NOMO-1 treated with dmso at 0.1 percent for 144 hours (cell line): ENCODE data around the gene ARHGAP8.
"Not testable (repeated sequence)": the region's sequence is repeated elsewhere in the genome, so short reads cannot be mapped to it uniquely, and the experiment has no call there.

Experiments used
- DNase-seq: peaks from one replicate; lab custom pipeline; 2025; ENCODE audit not compliant: unreplicated experiment; lab: John Stamatoyannopoulos, UW

ARHGAP8 gene

DNA sequence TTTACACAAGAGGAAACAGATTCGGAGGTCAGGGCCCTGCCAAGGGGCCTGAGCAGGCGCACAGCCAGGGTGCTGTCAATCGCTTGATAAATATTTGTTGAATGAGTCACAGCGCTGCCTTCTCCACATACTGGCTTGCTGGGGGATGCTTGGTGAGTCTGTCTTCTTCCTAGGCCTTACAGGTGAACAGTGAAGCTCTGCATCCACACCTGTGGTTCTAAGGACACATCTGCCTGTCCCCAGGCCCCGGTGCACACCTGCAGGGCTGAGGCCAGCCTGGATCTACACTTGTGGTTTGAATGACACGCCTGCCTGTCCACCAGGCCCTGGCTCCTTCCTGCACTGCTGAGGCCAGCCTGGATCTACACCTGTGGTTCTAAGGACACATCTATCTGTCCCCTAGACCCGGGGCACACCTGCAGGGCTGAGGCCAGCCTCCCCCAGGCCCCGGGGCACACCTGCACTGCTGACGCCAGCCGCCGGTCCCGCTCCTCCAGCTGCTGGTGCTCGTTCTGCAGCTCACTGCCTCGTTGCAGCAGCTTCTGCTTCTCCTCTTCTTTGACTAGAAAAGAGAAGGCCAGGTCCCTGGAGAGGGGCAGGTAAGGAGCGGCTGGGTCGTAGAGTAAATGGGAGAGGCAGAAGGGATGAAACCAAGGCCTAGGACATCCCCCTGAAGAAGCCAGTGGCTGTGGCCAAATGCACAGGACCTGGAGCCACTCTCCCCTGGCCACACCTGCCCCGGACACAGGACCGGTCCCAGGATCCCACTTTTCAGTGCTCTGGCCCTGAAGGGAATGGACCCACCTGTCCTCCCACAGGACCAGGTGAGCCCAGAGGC, 132.8 kb downstream of the ARHGAP8 start:
- DNase-seq = no peak

DNA sequence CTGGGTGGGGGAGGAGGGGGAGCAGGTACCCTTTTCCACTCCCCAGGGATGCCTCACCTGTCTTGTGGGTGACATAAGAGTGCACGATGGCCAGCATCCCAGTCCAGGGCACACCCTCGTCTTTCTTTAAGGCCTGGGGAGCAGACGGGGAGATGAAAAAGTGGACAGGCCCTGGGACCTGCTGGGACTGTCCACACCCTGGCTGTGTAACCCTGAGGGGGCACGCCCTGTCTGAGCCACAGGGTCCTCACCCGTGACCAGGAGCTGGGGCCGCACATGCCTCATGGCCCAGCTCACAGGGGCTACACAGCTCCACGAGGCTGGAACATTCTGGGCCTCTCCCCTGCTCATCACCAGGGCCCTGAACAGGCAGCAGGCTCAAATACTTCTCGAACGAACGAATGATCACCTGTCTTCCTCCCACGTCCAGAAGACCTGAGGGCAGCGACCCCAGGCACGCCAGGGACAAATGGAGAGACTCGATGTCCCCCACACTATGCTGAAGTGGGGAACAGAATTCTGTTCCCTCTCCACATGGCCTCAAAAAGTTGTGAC, 133.5 kb downstream of the ARHGAP8 start:
- DNase-seq = no peak

DNA sequence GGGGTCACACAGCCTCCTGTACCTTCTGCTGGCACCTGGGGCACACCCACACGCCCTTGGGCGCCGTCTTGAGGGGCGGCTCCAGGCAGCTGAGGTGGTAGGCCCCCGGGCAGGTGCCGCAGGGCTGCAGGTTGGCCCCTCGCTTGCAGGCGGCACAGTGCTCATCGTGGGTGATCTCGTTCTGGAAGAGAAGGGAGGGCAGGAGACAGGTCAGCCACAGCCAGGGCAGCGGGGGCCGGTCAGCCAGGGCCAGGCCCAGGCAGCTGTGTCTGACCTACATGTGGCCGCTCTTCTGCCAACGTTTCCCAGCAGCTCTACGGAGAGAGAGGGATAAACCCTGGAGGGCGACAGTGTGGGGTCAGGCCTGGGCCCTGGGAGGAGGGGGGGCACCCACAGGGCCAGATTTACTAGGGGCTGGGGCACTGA, 135.6 kb downstream of the ARHGAP8 start:
- DNase-seq = no peak

DNA sequence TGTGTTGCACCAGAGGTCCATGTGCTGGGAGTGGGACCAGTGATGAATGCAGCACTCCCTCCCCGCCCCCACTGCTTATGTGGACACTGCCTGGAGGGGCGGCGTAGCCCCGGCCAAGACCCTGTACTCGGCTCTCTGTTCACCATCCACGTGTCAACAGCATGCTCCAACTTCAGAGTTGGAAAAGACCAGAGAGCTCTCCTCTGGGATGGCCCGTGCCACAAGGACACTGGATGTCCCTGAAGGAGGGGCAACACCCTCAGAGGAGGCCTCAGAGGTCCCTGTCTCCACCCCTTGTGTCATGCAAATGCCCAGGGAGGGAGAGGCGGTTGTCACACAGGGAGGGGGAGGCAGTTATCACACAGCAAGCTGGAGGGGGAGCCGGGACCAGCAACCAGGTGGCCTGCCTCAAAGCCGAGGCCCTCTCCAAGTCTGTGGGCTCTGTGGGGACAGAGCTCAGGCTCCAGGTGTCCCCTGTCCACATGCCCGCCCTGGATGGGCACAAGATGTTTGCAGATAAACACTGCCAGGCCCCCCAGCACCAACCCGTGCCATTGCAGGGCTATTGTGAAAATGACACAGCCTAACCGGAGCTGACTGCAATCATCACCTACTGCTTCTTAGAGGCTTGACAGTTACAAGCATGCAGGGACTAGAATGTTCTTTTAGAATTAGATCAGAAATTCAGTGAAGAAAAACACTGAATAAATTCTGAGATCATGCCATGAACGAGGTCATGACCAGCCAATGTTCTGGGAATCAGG, 136.3 kb downstream of the ARHGAP8 start:
- no peak for DNase-seq

DNA sequence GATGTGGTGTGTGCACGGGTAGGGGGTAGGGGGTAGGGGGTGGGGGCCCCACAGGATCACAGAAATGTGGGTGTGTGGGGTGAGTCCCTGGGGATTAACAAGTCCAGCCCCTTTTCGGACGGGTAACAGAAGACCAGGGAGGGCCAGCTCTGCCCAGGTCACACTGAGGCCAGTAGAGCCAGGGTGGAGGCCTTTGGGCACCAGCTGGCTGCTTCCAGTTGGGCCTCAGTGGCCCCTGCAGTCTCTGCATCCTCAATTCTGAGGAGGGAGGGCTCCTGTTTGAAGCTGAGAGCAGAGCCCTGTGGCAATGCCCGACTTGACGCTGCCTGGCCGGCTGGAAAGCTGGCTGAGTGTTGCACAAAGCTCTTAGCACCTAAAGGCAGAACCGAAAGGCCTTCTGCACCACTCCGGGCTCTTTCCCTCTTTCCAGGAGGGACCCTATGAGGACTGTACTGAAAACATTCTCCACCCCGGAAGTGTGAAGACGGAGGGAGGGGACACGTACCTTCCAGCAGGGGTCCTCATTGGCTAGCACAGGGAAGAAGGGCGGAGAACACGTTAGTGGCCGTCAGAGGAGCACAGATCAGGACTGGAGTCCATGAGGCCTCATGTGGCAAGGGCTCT, 137.0 kb downstream of the ARHGAP8 start:
- DNase-seq = no peak

DNA sequence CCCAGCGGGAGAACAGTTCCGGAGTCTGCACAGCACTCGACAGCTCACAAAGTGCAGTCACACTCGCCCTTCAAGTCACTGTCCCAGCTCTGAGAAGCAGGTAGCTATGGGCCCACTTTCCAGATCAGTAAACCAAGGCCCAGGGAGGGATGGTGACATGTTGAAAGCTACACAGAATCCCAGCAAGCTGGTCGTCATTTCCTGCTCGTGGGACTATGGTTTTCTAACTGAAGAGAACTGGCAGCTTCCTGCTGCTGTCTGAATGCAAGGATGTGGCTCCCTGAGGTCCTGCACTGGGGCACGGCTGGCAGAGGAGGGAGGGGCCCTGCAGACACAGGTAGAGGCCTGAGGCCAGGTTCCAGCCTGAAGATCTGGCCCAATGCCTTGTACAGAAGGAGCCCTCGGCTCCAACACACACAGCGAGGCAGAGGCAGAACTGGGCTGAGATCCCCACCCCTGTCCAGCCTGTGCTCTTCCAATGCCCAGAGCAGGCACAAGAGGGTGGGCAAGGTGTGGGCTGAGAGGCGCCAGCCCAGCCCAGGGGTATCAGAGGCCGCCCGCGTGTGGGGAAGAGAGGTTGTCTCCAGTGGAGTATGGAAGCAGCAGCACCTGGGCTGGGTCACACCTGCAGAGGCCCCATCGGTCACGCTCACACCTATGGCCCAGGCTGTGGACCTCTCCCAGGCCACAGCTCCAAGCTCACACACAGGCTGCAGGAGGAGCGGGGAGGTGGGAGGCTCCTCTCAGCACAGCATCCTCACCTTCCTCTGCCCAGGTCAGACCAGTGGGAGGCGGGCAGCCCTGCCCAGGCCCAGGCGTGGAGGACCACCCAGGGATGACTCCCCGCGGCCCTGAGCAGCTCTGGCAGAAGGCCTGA, 138.3 kb downstream of the ARHGAP8 start:
- no peak for DNase-seq

DNA sequence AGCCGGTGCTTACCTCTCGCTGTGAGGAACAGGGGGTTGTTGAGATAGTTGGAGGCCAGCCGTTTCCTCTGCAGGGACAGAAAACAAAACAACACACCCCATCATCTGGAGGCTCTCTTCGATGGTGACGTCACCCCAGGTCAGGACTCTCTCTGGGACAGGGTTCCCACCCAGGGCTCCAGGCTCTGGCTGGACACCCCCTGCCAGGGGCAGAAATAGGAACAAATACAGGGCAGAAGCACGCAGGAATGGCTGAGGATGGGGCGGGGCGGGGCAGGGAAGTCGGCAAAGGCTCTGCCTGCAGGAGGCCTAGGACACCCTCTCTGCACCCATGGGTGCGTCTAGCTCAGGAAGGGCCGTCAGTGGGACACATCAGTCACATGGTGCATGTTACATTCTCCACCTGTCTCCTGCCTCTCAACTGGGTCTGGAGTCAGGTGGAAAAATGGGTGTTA, 138.9 kb downstream of the ARHGAP8 start:
- DNase-seq = no peak

DNA sequence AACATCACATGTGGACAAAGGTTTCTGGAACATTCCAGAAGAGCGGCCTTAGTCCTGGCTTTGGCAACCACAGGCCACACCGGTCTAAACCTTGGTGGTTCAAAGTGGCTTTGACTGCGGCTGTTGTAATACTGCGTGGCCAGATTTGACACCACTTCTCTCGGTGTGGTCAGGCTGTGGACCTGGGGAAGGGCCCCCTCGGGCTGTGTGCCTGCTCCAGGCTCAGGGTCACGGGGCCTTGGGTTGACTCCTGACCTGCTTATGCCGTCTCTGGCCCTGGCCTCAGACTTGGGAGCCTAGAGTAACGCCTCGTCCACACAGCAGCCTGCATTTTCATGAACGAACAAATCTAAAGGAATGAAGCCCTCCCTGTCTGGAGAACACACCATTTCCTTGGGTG, 139.4 kb downstream of the ARHGAP8 start:
- no peak for DNase-seq

DNA sequence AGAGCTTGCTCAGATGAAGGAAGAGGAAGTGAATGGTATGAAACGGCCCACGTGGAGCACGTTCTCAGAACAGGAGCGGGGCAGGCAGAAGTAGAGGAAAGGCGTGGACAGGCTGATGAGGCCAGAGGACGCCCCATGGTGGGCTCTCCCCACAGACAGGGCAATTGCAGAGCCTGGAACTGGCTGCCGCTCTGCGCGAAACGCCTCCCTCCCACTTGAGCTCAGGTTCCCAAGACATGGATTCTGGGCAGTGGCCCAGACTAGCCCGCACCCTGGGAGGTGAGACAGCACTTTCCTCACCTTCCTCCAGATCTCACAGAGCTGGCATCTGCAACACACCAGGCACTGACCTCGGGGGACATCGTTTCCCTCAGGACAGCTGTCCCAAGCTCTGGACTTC, 139.9 kb downstream of the ARHGAP8 start:
- DNase-seq = no peak

DNA sequence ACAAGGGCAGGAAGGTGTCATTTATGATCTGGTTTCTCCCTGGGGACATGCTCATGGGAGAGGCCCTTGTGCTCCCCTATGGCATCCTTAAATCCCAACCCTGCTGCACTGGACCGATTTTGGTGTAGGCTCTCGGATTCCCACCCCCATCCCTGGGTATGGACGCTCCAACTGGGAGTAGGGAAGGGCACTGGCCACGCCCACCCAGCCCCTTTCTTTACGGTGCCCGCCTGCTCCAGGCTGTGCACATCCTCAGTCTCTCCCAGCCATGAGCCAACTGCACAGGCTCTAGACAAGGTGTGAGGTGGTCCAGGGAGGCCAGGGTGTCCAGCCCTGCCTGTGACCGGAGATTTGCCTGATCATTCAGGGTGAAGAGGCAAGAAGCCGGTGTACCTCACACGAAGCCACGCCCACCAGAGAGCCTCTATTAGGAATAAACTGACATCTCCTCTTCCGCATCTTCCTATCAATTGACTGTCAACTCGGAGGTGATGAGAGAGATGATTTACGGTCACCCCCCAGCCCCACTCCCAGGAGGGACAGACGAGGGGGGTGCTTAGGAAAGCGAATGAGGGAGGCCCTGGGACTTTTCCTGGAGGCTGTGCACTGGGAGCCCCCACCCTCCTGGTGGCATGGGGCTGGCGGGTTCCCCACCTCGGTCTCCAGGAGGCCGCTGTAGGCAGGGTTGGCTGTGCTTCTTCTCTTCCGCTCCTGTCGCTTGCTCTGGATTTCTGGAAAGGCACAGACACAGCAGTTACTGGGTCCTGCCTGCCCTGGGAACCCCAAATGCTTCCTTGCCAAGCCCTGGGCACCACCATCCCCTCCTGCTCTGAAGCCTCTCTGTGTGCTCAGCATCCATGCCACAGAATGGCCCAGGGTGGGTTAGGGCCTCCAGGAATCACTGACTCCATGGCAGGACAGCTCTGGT, 140.7 kb downstream of the ARHGAP8 start:
- no peak for DNase-seq

DNA sequence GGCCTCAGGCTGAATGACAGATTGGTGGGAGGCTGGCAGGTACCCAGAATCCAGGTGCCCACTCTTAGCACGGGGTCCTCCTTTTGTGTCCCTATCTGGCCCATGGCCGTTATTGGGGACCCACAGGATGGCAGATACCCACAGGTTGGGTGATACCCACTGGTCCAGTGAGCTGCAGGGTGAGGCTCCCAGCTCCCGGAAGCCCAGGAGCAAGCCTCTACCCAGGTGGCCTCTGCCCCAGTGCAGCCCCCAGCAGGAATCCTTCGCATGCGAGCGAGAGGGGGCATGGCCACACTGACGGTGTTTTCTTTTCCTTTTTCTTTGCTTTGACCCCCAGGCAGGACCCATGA, 141.3 kb downstream of the ARHGAP8 start:
- no peak for DNase-seq

DNA sequence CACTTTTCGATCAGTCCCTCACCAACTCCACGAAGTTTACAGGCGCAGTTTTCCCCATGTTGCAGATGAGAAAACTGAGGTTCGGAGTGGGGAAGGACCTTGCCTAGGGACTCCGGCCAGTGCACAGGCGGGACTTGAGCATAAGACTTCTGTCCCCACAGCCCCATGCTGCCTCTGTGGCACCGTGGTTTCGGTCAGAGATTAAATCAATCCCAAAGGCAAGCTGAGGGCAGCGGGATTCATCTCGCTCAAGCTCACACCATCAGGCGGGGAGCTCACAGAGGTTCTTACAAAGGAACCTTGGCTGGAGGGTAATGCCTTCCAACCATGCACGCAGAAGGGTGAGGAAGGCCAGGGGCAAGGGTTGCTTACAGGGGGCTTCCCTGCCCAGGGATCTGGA, 141.9 kb downstream of the ARHGAP8 start:
- DNase-seq = no peak

DNA sequence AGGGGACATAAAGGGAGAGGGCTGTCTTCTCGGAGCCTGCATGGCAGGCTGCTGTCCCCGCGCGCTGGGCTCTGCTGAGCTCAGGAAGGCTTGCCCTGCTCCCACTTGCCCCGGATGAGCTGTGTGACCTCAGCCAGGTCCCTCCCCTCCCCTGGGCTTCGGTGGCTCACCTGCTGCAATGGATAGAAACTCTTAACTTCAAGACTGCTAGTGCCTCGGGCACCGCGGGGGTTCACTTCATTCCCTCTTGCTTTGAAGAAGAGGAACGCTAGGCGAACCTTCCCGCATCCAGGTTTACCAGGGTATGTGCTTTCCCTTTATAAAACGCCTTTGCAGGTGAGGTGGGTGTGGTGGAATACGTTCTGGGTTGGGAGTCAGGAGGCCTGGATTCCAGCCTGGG, 142.4 kb downstream of the ARHGAP8 start:
- no peak for DNase-seq

DNA sequence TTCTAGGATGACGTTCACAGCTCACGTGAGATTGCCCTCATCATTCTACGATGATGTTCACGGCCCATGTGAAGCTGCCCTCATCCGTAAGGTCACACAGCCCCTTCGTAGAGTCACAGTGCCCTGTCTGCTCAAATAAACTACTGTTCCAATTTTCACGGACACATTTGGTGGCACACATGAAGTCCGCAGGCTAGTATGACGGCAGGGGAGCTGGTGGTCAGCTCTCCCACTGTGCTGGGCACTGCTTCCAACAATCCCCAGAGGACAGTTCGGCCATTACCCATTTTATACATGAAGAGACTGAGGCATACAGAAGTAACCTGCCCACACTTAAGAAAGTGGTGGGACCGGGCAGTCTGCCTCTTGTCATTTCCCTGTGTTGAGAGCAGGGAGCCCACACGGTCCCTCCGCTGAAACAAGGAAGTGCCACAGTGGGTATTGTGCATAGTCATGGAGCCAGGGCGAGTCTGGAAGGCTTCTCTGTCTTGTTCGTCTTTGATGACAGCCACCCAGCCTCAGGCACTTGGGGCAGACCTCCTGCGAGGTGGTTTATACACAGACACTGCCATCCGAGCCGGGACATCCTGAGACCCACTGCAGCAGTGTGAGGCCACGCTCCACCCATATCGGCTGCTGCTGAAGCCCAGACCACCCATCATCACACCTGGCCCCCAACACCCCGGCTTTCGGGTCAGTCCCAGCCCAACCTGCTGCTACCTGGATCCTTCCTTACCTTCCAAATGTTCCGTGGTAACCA, 143.1 kb downstream of the ARHGAP8 start:
- no peak for DNase-seq

DNA sequence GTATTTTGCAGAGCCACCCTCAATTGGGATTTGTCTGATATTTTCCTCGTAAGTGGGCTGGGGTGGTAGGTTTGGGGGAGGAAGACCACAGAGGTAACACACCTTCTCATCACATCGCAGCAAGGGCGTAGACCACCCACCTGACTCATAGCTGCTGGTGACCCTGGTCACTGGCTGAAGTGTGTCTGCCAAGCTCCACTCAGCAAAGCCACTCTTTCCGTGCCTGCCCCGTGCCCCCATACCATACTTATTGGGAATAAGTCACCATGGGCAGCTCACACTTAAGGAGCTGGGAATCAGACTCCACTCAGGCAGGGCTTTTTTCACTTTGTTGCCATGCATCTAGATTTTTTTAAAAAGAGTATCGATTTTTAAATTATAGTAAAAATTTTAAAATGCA, 145.9 kb downstream of the ARHGAP8 start:
- DNase-seq = no peak

DNA sequence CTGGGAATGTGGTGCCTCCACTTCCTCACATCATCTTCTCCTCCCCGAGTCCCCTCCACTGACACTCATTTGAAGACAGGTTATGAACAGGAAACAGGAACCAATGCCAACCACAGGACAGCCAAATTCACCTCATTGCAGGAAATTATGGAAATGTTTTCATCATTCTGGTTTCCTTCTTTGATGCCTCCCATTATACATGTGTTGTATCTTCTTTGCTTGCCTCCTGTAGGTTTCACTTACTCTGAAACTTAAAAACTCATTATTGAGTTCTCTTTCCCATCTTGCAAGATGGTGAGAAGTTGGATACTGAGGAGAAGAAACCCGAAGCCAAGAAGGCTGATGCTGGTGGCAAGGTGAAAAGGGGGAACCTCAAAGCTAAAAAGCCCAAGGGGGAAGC, 148.9 kb downstream of the ARHGAP8 start:
- no peak for DNase-seq

DNA sequence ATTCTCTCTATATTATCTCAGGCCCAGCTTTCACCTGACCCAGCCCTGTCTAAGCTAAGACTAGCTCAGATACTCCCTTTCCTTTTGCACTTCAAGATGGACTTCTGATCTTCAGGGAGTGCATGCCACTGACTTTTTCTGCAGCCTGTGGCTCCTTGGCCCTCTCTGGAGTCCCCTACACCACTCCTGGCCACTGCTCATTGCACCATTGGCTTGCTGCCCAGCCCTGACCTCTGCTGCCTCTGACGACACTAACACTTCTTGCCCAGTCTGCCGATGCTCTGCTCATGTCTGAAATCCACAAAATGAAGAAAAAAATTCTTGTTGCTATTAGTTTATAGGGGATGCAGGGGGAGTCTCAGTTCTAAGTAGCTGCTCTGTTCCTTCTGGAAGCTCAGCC, 150.8 kb downstream of the ARHGAP8 start:
- DNase-seq = not testable (repeated sequence)

DNA sequence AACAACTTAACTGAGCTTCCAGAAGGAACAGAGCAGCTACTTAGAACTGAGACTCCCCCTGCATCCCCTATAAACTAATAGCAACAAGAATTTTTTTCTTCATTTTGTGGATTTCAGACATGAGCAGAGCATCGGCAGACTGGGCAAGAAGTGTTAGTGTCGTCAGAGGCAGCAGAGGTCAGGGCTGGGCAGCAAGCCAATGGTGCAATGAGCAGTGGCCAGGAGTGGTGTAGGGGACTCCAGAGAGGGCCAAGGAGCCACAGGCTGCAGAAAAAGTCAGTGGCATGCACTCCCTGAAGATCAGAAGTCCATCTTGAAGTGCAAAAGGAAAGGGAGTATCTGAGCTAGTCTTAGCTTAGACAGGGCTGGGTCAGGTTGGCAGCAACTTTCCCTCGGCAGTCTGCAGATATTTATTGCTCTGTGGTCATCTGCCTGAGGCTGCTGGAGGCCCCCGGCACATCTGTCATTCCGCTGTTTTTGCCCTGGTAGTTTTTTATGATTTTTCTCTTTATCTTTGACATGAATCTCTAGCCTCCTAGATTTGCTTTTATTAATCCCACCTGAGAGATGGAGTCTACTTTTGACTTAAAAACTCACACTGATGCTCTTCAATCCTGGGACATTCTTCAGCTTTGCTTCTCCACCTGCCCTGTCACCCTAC, 152.2 kb downstream of the ARHGAP8 start:
- not testable (repeated sequence) for DNase-seq
